NCI-H1105 treated with DMSO at 0.1 percent for 48 hours (cell line): ENCODE measurements around the gene CEP170B.
"Not testable (repeated sequence)": the region's sequence is repeated elsewhere in the genome, so short reads cannot be mapped to it uniquely, and the experiment has no call there.

Experiments
- DNase-seq: peaks from one replicate; lab custom pipeline; 2025; lab: John Stamatoyannopoulos, UW

Gene CEP170B

GRCh38 chr14:104879201-104879982 lies 14.3 kb downstream of the CEP170B start:
- no peak for DNase-seq

- DNase-seq = no peak
Measured at GRCh38 chr14:104879983-104880565, 15.0 kb downstream of the CEP170B start.

GRCh38 chr14:104880584-104881210 lies 15.6 kb downstream of the CEP170B start:
- DNase-seq = no peak

- DNase-seq = peak; percentile 84
Measured at GRCh38 chr14:104881369-104881979, 16.4 kb downstream of the CEP170B start.

GRCh38 chr14:104882325-104882973 lies 17.4 kb downstream of the CEP170B start:
- peak; percentile 15 for DNase-seq

- no peak for DNase-seq
Measured at GRCh38 chr14:104882991-104883660, 18.1 kb downstream of the CEP170B start.

- no peak for DNase-seq
Measured at GRCh38 chr14:104883681-104884361, 18.8 kb downstream of the CEP170B start.

- DNase-seq = not testable (repeated sequence)
Measured at GRCh38 chr14:104884381-104884780, 19.3 kb downstream of the CEP170B start.

- DNase-seq = no peak
Measured at GRCh38 chr14:104885031-104885972, 20.2 kb downstream of the CEP170B start.

GRCh38 chr14:104885973-104886689 lies 21.1 kb downstream of the CEP170B start:
- DNase-seq = no peak

GRCh38 chr14:104886690-104887622 lies 21.9 kb downstream of the CEP170B start:
- DNase-seq = no peak

GRCh38 chr14:104887623-104888488 lies 22.8 kb downstream of the CEP170B start:
- no peak for DNase-seq

GRCh38 chr14:104888489-104889374 lies 23.7 kb downstream of the CEP170B start:
- DNase-seq = no peak

- DNase-seq = no peak
Measured at GRCh38 chr14:104889375-104889757, 24.3 kb downstream of the CEP170B start.

- DNase-seq = not testable (repeated sequence)
Measured at GRCh38 chr14:104890292-104890691, 25.2 kb downstream of the CEP170B start.

- no peak for DNase-seq
Measured at GRCh38 chr14:104891121-104891551, 26.1 kb downstream of the CEP170B start.
